Stimulated activated CD4-positive, alpha-beta T cell treated with anti-CD3 and anti-CD28 coated beads, Interleukin-15, amount 100 ng/mL, for 24 hours (primary cell): ENCODE results near the gene ANK3.

Source experiments
- DNase-seq: peaks from one replicate; pipeline ENCODE4 v3.0.0-alpha.2; 2020

Gene ANK3

GRCh38 chr10:60389413-60390025 is at the start of gene ANK3:
ANK3 (minus strand) TSS chr10:60389875; CDS start chr10:60389538, 337 bp downstream.
- DNase-seq = no peak

- DNase-seq = peak; percentile 8
Observed at GRCh38 chr10:60434418-60435046, 44.9 kb upstream of the ANK3 start.

- DNase-seq = no peak
Observed at GRCh38 chr10:60433684-60434083, 44.0 kb upstream of the ANK3 start.

GRCh38 chr10:60430836-60431597 is 41.3 kb upstream of the ANK3 start:
- no peak for DNase-seq

- no peak for DNase-seq
Observed at GRCh38 chr10:60430017-60430416, 40.3 kb upstream of the ANK3 start.

- DNase-seq = no peak
Observed at GRCh38 chr10:60429084-60429849, 39.6 kb upstream of the ANK3 start.

- no peak for DNase-seq
Observed at GRCh38 chr10:60428387-60428737, 38.7 kb upstream of the ANK3 start.

GRCh38 chr10:60427709-60428386 is 38.2 kb upstream of the ANK3 start:
- DNase-seq = no peak

GRCh38 chr10:60427148-60427547 is 37.5 kb upstream of the ANK3 start:
- no peak for DNase-seq

GRCh38 chr10:60426425-60426824 is 36.8 kb upstream of the ANK3 start:
- DNase-seq = no peak

GRCh38 chr10:60425392-60426110 is 35.9 kb upstream of the ANK3 start:
- DNase-seq = no peak

- DNase-seq = no peak
Observed at GRCh38 chr10:60424971-60425370, 35.3 kb upstream of the ANK3 start.

GRCh38 chr10:60423920-60424319 is 34.2 kb upstream of the ANK3 start:
- DNase-seq = no peak

GRCh38 chr10:60422809-60423208 is 33.1 kb upstream of the ANK3 start:
- no peak for DNase-seq

GRCh38 chr10:60420991-60421894 is 31.6 kb upstream of the ANK3 start:
- no peak for DNase-seq

- DNase-seq = no peak
Observed at GRCh38 chr10:60419249-60419648, 29.6 kb upstream of the ANK3 start.

- no peak for DNase-seq
Observed at GRCh38 chr10:60417901-60418300, 28.2 kb upstream of the ANK3 start.

GRCh38 chr10:60417024-60417423 is 27.3 kb upstream of the ANK3 start:
- DNase-seq = no peak

- no peak for DNase-seq
Observed at GRCh38 chr10:60414877-60415585, 25.4 kb upstream of the ANK3 start.

- DNase-seq = no peak
Observed at GRCh38 chr10:60414111-60414510, 24.4 kb upstream of the ANK3 start.
